MM.1S (cell line): ENCODE results near the gene LRRC8A.

Experiments
- EZH2 ChIP-seq: fragments of 300-600 bp; sonication (generic); optimal IDR thresholded peaks from 2 replicates; pipeline ENCODE3; 2017; ENCODE audit warnings: low read depth, mild to moderate bottlenecking, antibody characterized with exemption, low read length, mixed read lengths
- EZH2phosphoT487 ChIP-seq: fragments of 300-600 bp; sonication (generic); IDR thresholded peaks from 2 replicates; pipeline ENCODE4 v1.6.1; 2018; ENCODE audit warnings: antibody characterized with exemption, low read length
- TF ChIP-seq, protein P1 (sequence below): fragments of 300-600 bp; sonication (generic); IDR thresholded peaks from 2 replicates; pipeline ENCODE4 v1.5.1; 2016; ENCODE audit warnings: antibody characterized with exemption, low read length, mixed read lengths

DNA sequence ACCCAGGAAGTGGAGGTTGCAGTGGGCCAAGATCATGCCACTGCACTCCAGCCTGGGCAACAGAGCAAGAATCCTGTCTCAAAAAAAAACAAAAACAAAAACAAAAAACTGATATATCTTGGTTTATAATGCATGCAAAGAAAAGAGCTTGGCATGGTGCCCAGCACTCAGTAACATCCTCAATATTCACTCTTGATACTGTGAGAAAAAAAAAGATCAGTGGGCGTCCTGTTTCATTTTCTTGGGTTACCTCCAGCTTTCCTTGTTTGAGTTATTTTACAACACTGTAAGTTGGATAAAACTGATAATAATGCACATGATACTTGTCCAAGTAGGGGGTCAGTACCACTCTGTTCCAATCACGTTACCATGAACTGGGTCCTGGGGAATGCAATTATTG, 46.7 kb downstream of the LRRC8A start:
- TF ChIP-seq EZH2phosphoT487 (no peak), EZH2 (no peak)
- TF ChIP-seq, protein P1, sequence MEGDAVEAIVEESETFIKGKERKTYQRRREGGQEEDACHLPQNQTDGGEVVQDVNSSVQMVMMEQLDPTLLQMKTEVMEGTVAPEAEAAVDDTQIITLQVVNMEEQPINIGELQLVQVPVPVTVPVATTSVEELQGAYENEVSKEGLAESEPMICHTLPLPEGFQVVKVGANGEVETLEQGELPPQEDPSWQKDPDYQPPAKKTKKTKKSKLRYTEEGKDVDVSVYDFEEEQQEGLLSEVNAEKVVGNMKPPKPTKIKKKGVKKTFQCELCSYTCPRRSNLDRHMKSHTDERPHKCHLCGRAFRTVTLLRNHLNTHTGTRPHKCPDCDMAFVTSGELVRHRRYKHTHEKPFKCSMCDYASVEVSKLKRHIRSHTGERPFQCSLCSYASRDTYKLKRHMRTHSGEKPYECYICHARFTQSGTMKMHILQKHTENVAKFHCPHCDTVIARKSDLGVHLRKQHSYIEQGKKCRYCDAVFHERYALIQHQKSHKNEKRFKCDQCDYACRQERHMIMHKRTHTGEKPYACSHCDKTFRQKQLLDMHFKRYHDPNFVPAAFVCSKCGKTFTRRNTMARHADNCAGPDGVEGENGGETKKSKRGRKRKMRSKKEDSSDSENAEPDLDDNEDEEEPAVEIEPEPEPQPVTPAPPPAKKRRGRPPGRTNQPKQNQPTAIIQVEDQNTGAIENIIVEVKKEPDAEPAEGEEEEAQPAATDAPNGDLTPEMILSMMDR, result no peak
